ENCODE measurements around the gene SPARCL1.

SPARCL1 gene

GRCh38 chr4:87527431-87528220 is 1.6 kb downstream of the SPARCL1 start:
- H3K27ac ChIP-seq (replicated peaks), result no peak overlapping the region
- TF ChIP-seq CTCF (IDR thresholded peaks at IDR 0.05; ENCODE audit: insufficient read depth, low read length) (no peak), GABPA (IDR thresholded peaks at IDR 0.05; ENCODE audit: low read depth) (no peak), SPI1 (IDR thresholded peaks at IDR 0.05; ENCODE audit: borderline replicate concordance, low read depth) (no peak), POLR2AphosphoS5 (IDR thresholded peaks at IDR 0.05; ENCODE audit: low read depth) (no peak), REST (IDR thresholded peaks at IDR 0.05; ENCODE audit: insufficient replicate concordance, low read depth) (no peak)
- DNase-seq (ENCODE audit: low read depth in 1 of 2, low spot score in 1 of 2), result no peak
- H3K27me3 ChIP-seq (ENCODE audit: insufficient read depth, poor library complexity, severe bottlenecking), result no peaks in the 10 kb centered on the region
- H3K4me3 ChIP-seq (replicated peaks; ENCODE audit: insufficient read depth, low read length), result no peak overlapping the region

DNA sequence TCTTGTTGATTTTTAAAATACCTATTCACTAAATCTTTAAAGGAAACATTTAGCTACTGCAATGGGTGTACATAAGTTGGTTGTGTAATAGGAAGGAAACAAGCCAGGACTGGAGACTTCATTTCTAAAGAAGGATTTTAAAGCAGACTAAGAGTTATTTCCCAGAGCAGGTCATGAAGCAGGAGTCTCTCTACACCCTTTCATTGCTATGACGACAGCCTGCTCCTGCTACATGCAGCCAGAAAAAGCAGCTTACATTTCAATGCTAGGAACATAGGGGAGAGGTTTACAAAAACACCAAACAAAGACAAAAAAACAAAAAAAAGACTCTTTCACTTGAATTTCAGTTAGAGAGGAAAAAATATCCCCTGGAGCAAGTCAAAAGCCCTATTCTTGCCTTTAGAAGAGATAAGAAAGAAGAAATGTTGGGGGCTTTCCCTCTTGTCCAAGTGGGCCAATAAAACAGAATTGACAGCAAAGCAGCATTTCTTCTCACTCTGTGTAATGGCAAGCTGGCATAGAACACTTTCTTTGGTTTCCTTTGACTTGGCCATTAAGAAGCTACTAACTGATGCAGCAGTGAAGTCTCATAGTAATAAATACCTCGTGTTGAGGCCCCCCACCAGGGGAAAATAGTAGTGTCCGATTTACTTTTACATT is 3.4 kb downstream of the SPARCL1 start:
- DNase-seq (ENCODE audit: low read depth in 1 of 2, low spot score in 1 of 2), result no peak
- no peak overlapping the region for H3K4me3 ChIP-seq (replicated peaks; ENCODE audit: insufficient read depth, low read length)
- TF ChIP-seq SPI1 (IDR thresholded peaks at IDR 0.05; ENCODE audit: borderline replicate concordance, low read depth), result no peak
- no peak for TF ChIP-seq POLR2AphosphoS5 (IDR thresholded peaks at IDR 0.05; ENCODE audit: low read depth)
- no peak for TF ChIP-seq GABPA (IDR thresholded peaks at IDR 0.05; ENCODE audit: low read depth)
- no peak for TF ChIP-seq REST (IDR thresholded peaks at IDR 0.05; ENCODE audit: insufficient replicate concordance, low read depth)
- TF ChIP-seq CTCF (IDR thresholded peaks at IDR 0.05; ENCODE audit: insufficient read depth, low read length), result no peak
- H3K27me3 ChIP-seq (ENCODE audit: insufficient read depth, poor library complexity, severe bottlenecking), result no peaks in the 10 kb centered on the region
- H3K27ac ChIP-seq (replicated peaks), result no peak overlapping the region

- H3K27me3 ChIP-seq (ENCODE audit: insufficient read depth, poor library complexity, severe bottlenecking), result no peaks in the 10 kb centered on the region
- TF ChIP-seq REST (IDR thresholded peaks at IDR 0.05; ENCODE audit: insufficient replicate concordance, low read depth) (no peak), SPI1 (IDR thresholded peaks at IDR 0.05; ENCODE audit: borderline replicate concordance, low read depth) (no peak), POLR2AphosphoS5 (IDR thresholded peaks at IDR 0.05; ENCODE audit: low read depth) (no peak), CTCF (IDR thresholded peaks at IDR 0.05; ENCODE audit: insufficient read depth, low read length) (no peak), GABPA (IDR thresholded peaks at IDR 0.05; ENCODE audit: low read depth) (no peak)
- no peak for DNase-seq (ENCODE audit: low read depth in 1 of 2, low spot score in 1 of 2)
- no peak overlapping the region for H3K27ac ChIP-seq (replicated peaks)
- no peak overlapping the region for H3K4me3 ChIP-seq (replicated peaks; ENCODE audit: insufficient read depth, low read length)
Measured at GRCh38 chr4:87524456-87524855, 4.7 kb downstream of the SPARCL1 start.

All from HL-60 (cell line).